GM18507 (cell line): ENCODE data around the gene ZPR1.
"Not testable (repeated sequence)": the region's sequence is repeated elsewhere in the genome, so short reads cannot be mapped to it uniquely, and the experiment has no call there.

Experiments used
- DNase-seq: peaks from one replicate; pipeline ENCODE4 v3.0.0; 2011; ENCODE audit warnings: low read depth; ENCODE audit not compliant: insufficient read length; ENCODE audit errors: extremely low spot score
- FAIRE-seq: peaks from 2 replicates; lab custom pipeline; 2011; peaks lifted over from hg19 to GRCh38; lab: Jason Lieb, UNC

Gene ZPR1

GRCh38 chr11:116825854-116826750, 38.3 kb upstream of the ZPR1 start:
- no peak for DNase-seq
- FAIRE-seq: no peak

GRCh38 chr11:116825434-116825833, 37.6 kb upstream of the ZPR1 start:
- no peak for FAIRE-seq

GRCh38 chr11:116823031-116823843, 35.4 kb upstream of the ZPR1 start, which contains the start of gene APOA4:
APOA4 (minus strand) TSS chr11:116823304; CDS start chr11:116823191, 113 bp downstream.
- no peak for FAIRE-seq
- DNase-seq: no peak

More at GRCh38 chr11:116825434-116825833, 37.6 kb upstream of the ZPR1 start:
- DNase-seq: no peak

- DNase-seq (no peak), FAIRE-seq (no peak)
Observed at GRCh38 chr11:116822575-116822974, 34.8 kb upstream of the ZPR1 start.

GRCh38 chr11:116821050-116821918, 33.5 kb upstream of the ZPR1 start:
- DNase-seq: no peak
- FAIRE-seq: no peak

GRCh38 chr11:116819049-116819448, 31.2 kb upstream of the ZPR1 start:
- DNase-seq (no peak), FAIRE-seq (no peak)

- DNase-seq: no peak
- no peak for FAIRE-seq
Observed at GRCh38 chr11:116814502-116814901, 26.7 kb upstream of the ZPR1 start.

GRCh38 chr11:116813781-116814471, 26.1 kb upstream of the ZPR1 start:
- DNase-seq (no peak), FAIRE-seq (no peak)

GRCh38 chr11:116813170-116813569, 25.3 kb upstream of the ZPR1 start:
- DNase-seq (no peak), FAIRE-seq (no peak)

- FAIRE-seq (no peak), DNase-seq (no peak)
Observed at GRCh38 chr11:116812109-116812508, 24.3 kb upstream of the ZPR1 start.

- DNase-seq (no peak), FAIRE-seq (no peak)
Observed at GRCh38 chr11:116811194-116811593, 23.4 kb upstream of the ZPR1 start.

GRCh38 chr11:116808262-116809175, 20.7 kb upstream of the ZPR1 start:
- no peak for FAIRE-seq
- DNase-seq: no peak

GRCh38 chr11:116807601-116808261, 19.9 kb upstream of the ZPR1 start:
- FAIRE-seq (no peak), DNase-seq (no peak)

GRCh38 chr11:116804001-116804400, 16.2 kb upstream of the ZPR1 start:
- no peak for FAIRE-seq
- no peak for DNase-seq

- not testable (repeated sequence) for DNase-seq, FAIRE-seq
Observed at GRCh38 chr11:116801662-116802061, 13.8 kb upstream of the ZPR1 start.

GRCh38 chr11:116800610-116801009, 12.8 kb upstream of the ZPR1 start:
- no peak for FAIRE-seq
- DNase-seq: no peak

- FAIRE-seq (no peak), DNase-seq (no peak)
Observed at GRCh38 chr11:116798368-116798767, 10.5 kb upstream of the ZPR1 start.
